Measurements from ENCODE around the gene FAM227A. TPM values are rescaled to one million over a fixed set of nuclear protein-coding genes. Genes with fewer than 3 reads are reported as not detected.

FAM227A gene
- total and polyA plus RNA-seq, 2 of the 13 experiments (the other 11 are each of a cell fraction or from before 2014, with no cell fraction given) = 1.0 to 1.5 TPM

DNA sequence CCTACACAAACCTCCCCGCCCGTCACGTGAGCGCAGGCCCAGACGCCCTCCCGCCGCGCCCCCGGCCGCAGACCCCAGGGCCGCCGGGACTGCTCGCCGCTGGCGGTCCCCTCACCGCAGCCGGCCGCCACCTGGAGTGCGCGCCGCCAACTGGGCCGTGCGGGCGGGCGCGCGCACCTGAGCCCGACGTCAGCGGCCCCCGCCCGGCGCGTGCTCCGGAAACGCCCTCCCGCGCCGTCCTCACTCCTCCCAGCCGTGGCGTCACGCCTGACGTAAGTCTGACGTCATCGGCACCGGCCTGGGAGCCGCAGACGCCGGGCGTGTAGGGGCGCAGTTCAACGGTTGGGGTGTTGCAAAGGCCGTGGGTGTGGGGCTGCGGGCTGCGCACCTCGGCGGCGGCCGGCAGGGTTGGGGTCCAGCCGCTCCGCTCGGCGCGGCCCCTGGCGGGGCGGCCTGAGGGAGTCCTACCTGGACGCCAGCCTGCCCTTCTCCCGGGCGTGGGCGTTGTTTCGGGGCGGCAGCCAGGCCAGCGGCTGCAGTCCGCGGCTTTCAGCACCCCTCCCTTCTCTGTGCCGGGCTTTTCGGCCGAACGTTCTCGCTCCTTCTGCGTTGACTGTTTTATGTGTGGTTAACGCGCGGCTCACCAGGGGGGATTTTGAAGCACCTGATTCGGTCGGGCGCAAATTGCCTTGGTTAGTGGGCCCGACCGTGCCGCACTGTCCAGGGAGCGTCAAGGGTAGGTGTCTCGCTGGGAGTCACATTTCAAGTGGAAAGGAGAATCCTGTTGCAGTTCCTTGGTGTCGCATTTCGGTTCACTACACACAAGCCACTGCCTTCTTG lies 44.8 kb upstream of the FAM227A start, which contains the start of gene JOSD1 (continued):
- TF ChIP-seq ZNF552 (CRISPR knock-in tag; IDR thresholded peaks at IDR 0.05; ENCODE audit: borderline replicate concordance) (no peak), ZNF367 (CRISPR knock-in tag; IDR thresholded peaks at IDR 0.05; ENCODE audit: borderline replicate concordance) (no peak), SOX13 (IDR thresholded peaks at IDR 0.05) (no peak; the same call in 1 of the 2 replicates), SOX13 (CRISPR knock-in tag; conservative IDR thresholded peaks at IDR 0.05 in 1 of 2, IDR thresholded peaks at IDR 0.05 in 1 of 2) (0 out of 4 replicates have a peak, but pooled peaks of 1 of the 2 experiments have one; percentile 2), ZNF17 (CRISPR knock-in tag; IDR thresholded peaks at IDR 0.05) (no peak), SPEN (CRISPR knock-in tag; IDR thresholded peaks at IDR 0.05; ENCODE audit: low read depth) (peak; percentile 87), ZNF749 (CRISPR knock-in tag; IDR thresholded peaks at IDR 0.05; ENCODE audit: borderline replicate concordance) (peak; percentile 92; the same call in 1 of the 2 replicates), RARG (CRISPR knock-in tag; IDR thresholded peaks at IDR 0.05; ENCODE audit: low read depth) (no peak), MAFG (CRISPR knock-in tag; IDR thresholded peaks at IDR 0.05) (no peak), ZNF713 (CRISPR knock-in tag; IDR thresholded peaks at IDR 0.05) (no peak), FOXP1 (IDR thresholded peaks at IDR 0.05) (no peak), FOXP1 (CRISPR knock-in tag; IDR thresholded peaks at IDR 0.05) (no peak), HDAC6 (IDR thresholded peaks at IDR 0.05; ENCODE audit: low read depth, low read length) (no peak), STAG1 (CRISPR knock-in tag; IDR thresholded peaks at IDR 0.05) (no peak), RXRB (CRISPR knock-in tag; IDR thresholded peaks at IDR 0.05; ENCODE audit: borderline replicate concordance) (0 out of 2 replicates have a peak, but pooled peaks have one; percentile 25), ZNF75D (CRISPR knock-in tag; IDR thresholded peaks at IDR 0.05; ENCODE audit: borderline replicate concordance) (no peak), MAFF (IDR thresholded peaks at IDR 0.05; ENCODE audit: low read depth, low read length) (no peak), POGZ (CRISPR knock-in tag; IDR thresholded peaks at IDR 0.05) (peak; percentile 71; the same call in 1 of the 2 replicates), ZNF775 (CRISPR knock-in tag; IDR thresholded peaks at IDR 0.05; ENCODE audit: borderline replicate concordance) (no peak), ZNF264 (CRISPR knock-in tag; IDR thresholded peaks at IDR 0.05) (peak; percentile 100), BCL6 (CRISPR knock-in tag; IDR thresholded peaks at IDR 0.05) (no peak; the same call in 1 of the 2 replicates), FOXJ3 (CRISPR knock-in tag; IDR thresholded peaks at IDR 0.05; ENCODE audit: borderline replicate concordance) (no peak), CCDC6 (CRISPR knock-in tag; IDR thresholded peaks at IDR 0.05) (no peak)
- TF ChIP-seq, protein P1, sequence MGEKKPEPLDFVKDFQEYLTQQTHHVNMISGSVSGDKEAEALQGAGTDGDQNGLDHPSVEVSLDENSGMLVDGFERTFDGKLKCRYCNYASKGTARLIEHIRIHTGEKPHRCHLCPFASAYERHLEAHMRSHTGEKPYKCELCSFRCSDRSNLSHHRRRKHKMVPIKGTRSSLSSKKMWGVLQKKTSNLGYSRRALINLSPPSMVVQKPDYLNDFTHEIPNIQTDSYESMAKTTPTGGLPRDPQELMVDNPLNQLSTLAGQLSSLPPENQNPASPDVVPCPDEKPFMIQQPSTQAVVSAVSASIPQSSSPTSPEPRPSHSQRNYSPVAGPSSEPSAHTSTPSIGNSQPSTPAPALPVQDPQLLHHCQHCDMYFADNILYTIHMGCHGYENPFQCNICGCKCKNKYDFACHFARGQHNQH (CRISPR knock-in tag; IDR thresholded peaks at IDR 0.05) = peak; percentile 72
- TF ChIP-seq, protein P2, sequence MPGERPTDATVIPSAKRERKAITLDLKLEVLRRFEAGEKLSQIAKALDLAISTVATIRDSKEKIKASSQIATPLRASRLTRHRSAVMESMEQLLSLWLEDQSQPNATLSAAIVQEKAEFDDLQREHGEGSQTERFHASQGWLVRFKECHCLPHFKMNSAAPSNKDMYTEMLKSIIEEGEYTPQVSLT (CRISPR knock-in tag; IDR thresholded peaks at IDR 0.05; ENCODE audit: borderline replicate concordance, low read depth) = no peak
- TF ChIP-seq, protein P3, sequence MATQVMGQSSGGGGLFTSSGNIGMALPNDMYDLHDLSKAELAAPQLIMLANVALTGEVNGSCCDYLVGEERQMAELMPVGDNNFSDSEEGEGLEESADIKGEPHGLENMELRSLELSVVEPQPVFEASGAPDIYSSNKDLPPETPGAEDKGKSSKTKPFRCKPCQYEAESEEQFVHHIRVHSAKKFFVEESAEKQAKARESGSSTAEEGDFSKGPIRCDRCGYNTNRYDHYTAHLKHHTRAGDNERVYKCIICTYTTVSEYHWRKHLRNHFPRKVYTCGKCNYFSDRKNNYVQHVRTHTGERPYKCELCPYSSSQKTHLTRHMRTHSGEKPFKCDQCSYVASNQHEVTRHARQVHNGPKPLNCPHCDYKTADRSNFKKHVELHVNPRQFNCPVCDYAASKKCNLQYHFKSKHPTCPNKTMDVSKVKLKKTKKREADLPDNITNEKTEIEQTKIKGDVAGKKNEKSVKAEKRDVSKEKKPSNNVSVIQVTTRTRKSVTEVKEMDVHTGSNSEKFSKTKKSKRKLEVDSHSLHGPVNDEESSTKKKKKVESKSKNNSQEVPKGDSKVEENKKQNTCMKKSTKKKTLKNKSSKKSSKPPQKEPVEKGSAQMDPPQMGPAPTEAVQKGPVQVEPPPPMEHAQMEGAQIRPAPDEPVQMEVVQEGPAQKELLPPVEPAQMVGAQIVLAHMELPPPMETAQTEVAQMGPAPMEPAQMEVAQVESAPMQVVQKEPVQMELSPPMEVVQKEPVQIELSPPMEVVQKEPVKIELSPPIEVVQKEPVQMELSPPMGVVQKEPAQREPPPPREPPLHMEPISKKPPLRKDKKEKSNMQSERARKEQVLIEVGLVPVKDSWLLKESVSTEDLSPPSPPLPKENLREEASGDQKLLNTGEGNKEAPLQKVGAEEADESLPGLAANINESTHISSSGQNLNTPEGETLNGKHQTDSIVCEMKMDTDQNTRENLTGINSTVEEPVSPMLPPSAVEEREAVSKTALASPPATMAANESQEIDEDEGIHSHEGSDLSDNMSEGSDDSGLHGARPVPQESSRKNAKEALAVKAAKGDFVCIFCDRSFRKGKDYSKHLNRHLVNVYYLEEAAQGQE (IDR thresholded peaks at IDR 0.05; ENCODE audit: borderline replicate concordance in 1 of 2, low read depth in 1 of 2, low read length in 2 of 2) = no peak

Data from HepG2 (cell line).